Right lobe of liver (tissue), 4 donors: Measurements from ENCODE around the gene HDAC11.
"Not testable (repeated sequence)": the region's sequence is repeated elsewhere in the genome, so short reads cannot be mapped to it uniquely, and the experiment has no call there.

Experiments
- POLR2A ChIP-seq: fragments of 450-650 bp; IDR thresholded peaks from one replicate; pipeline ENCODE4 v1.6.1; 2017; ENCODE audit warnings: antibody characterized with exemption, mild to moderate bottlenecking
- TF ChIP-seq, protein P1 (sequence below), 4 donors: fragments of 200-600 bp in 3 of 4; fragments of 450-650 bp in 1 of 4; IDR thresholded peaks; one replicate each; pipeline versions ENCODE4 v1.5.1 to v1.8.0; 2016 to 2022; ENCODE audit warnings: antibody characterized with exemption in 4 of 4, mild to moderate bottlenecking in 2 of 4
- donor health status: DM: no; HTN: no; CAD: no.
- donor health status: DM: no; HTN: no; CAD: no.
- donor health status: DM: no; HTN: yes; CAD: no.

DNA sequence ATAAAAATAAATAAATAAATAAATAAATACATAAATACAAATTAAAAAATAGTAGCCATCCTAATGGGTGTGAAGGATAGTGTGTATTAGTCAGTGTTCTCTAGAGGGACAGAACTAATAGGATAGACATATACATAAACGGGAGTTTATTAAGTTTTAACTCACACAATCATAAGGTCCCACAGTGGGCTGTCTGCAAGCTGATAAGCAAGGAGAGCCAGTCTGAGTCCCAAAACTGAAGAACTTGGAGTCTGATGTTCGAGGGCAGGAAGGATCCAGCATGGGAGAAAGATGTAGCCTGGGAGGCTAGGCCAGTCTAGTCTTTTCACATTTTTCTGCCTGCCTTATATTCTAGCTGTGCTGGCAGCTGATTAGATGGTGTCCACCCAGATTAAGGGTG lies 37.2 kb upstream of the HDAC11 start:
- not testable (repeated sequence) for TF ChIP-seq POLR2A
- TF ChIP-seq, protein P1, sequence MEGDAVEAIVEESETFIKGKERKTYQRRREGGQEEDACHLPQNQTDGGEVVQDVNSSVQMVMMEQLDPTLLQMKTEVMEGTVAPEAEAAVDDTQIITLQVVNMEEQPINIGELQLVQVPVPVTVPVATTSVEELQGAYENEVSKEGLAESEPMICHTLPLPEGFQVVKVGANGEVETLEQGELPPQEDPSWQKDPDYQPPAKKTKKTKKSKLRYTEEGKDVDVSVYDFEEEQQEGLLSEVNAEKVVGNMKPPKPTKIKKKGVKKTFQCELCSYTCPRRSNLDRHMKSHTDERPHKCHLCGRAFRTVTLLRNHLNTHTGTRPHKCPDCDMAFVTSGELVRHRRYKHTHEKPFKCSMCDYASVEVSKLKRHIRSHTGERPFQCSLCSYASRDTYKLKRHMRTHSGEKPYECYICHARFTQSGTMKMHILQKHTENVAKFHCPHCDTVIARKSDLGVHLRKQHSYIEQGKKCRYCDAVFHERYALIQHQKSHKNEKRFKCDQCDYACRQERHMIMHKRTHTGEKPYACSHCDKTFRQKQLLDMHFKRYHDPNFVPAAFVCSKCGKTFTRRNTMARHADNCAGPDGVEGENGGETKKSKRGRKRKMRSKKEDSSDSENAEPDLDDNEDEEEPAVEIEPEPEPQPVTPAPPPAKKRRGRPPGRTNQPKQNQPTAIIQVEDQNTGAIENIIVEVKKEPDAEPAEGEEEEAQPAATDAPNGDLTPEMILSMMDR (IDR thresholded peaks at IDR 0.05), result not testable (repeated sequence)
